ENCODE data around the gene ZNF660.
A peak's percentile ranks its signal among the peaks of the same experiment; 100 is the strongest.

The ZNF660 gene

GRCh38 chr3:44642337-44642736, 57.6 kb downstream of the ZNF660 start:
- no peak for DNase-seq

DNA sequence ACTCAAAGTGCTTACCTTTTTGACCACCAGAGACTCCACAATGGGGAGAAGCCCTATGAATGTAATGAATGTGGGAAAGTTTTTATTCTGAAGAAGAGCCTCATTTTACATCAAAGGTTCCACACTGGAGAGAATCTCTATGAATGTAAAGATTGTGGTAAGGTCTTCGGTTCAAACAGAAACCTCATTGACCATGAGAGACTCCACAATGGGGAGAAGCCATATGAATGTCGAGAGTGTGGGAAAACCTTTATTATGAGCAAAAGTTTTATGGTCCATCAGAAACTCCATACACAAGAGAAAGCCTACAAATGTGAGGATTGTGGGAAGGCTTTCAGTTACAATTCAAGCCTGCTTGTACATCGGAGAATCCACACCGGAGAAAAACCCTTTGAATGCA, 58.3 kb downstream of the ZNF660 start:
- no peak for DNase-seq

GRCh38 chr3:44647771-44648170, 63.0 kb downstream of the ZNF660 start:
- no peak for DNase-seq

DNA sequence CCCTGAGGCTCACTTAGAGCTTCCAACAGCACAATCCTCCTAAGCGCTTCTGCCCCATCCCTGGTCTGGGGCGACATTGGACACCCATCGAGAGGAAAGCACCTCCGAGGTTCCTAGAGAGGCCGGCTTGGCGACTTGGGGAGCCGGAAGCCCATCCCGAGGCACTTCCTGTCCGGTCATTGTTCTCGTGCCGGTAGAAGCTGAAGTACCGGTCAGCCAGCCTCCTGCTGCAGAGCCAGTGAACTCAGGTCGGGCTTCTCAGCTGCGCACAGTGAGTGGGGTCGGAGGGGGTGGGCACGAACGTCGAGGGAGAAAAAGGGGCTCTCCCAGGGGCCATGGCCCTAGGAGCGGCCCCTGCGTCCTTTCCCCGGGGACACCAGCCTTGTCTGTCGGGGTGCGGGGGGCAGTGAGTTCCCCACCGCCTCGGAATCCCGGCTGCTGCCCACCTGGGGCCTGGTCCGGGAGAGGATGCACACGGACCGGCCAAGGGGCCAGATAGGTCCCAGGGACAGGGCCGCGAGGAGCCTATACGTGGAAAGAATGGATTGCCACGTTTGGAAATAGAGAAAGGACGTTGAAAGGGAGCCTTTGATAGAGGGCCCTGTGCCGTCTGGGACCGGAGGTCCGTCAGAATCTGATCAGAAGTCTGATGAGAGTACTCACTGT, 63.9 kb downstream of the ZNF660 start, which contains the start of gene ZNF35:
Gene ZNF35, plus strand, starts transcription at position 169 of the 666 bp plus-strand sequence. CDS start 2,336 bp downstream, outside the sequence.
- peak; percentile 58 for DNase-seq
